ENCODE measurements around the gene MIGA1.
"Not testable (repeated sequence)": the region's sequence is repeated elsewhere in the genome, so short reads cannot be mapped to it uniquely, and the experiment has no call there.

Gene MIGA1

DNA sequence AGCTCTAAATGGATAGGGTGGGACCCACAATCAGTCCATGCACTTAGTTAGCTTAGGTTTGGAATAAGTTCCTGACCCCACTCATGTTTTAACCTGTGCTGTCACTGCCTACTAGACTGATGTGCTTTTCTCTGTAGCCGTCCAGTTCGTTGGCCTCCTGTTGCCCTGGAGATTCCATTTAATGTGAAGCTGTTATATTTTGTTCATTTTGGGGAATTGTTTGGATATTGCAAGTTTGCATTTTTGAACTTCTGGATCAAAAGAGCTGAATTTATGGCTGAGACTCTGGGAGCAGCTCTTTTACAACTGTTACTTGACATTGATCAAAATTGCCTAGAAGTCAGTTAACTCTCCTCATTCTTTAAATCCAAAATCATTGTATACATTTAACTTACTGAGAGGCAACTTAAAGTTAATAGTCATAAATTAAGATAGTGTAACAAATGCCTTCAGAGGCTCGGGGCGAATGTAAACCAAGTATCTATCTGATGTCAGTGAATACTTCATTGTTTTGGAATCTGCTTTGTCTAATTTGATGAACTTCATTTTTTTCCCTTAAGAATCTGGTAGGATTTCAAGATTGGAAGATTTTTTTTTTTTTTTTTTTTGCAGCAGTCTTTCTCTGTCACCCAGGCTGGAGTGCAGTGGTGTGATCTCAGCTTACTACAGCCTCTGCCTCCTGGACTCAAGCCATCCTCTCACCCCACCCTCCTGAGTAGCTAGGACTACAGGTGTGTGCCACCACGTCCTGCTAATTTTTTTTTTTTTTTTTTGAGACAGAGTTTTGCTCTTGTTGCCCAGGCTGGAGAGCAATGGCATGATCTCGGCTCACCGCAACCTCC is 38.1 kb downstream of the MIGA1 start:
- H3K36me3 Mint-ChIP-seq (ENCODE audit: insufficient read depth): peaks cover 60% of the 10 kb centered on the region
- H3K9me3 Mint-ChIP-seq: no peaks in the 10 kb centered on the region
- no peaks in the 10 kb centered on the region for H3K27me3 Mint-ChIP-seq
- H3K4me1 Mint-ChIP-seq: no peaks in the 10 kb centered on the region
- DNase-seq (ENCODE audit: low spot score in 2 of 2) (no peak), ATAC-seq (replicated peaks; ENCODE audit: extremely low read depth, poor library complexity, severe bottlenecking) (no peak)
- H3K27ac Mint-ChIP-seq (ENCODE audit: low read depth): no peak overlapping the region
- H3K4me3 Mint-ChIP-seq: no peak overlapping the region

GRCh38 chr1:77820121-77820520 is 40.7 kb downstream of the MIGA1 start:
- H3K4me1 Mint-ChIP-seq: no peaks in the 10 kb centered on the region
- no peak for ATAC-seq (replicated peaks; ENCODE audit: extremely low read depth, poor library complexity, severe bottlenecking)
- no peak overlapping the region for H3K27ac Mint-ChIP-seq (ENCODE audit: low read depth)
- H3K9me3 Mint-ChIP-seq: no peaks in the 10 kb centered on the region
- H3K27me3 Mint-ChIP-seq: no peaks in the 10 kb centered on the region
- H3K36me3 Mint-ChIP-seq (ENCODE audit: insufficient read depth): peaks cover 49% of the 10 kb centered on the region
- no peak for DNase-seq (ENCODE audit: low spot score in 2 of 2)
- no peak overlapping the region for H3K4me3 Mint-ChIP-seq

DNA sequence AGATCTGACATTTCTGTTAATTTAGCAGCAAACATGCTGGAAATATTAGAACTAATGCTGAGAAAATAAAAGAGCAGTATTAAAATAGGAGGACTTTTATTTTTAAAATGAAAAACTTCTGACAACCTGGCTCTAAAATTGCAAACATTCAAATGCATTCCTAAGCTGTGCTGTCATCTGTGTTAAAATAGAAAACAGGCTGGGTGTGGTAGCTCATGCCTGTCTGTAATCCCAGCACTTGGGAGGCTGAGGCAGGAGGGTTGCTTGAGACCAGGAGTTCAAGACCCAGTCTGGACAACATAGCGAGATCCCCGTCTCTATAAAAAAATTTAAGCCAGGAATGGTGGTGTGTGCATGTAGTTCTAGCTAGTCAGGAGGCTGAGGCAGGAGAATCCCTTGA is 44.6 kb downstream of the MIGA1 start:
- H3K9me3 Mint-ChIP-seq: no peaks in the 10 kb centered on the region
- H3K4me1 Mint-ChIP-seq: peaks cover 7% of the 10 kb centered on the region
- no peak overlapping the region for H3K4me3 Mint-ChIP-seq
- no peak for DNase-seq (ENCODE audit: low spot score in 2 of 2)
- no peak overlapping the region for H3K27ac Mint-ChIP-seq (ENCODE audit: low read depth)
- ATAC-seq (replicated peaks; ENCODE audit: extremely low read depth, poor library complexity, severe bottlenecking): no peak
- H3K27me3 Mint-ChIP-seq: no peaks in the 10 kb centered on the region
- H3K36me3 Mint-ChIP-seq (ENCODE audit: insufficient read depth): peaks cover 32% of the 10 kb centered on the region

- Mint-ChIP-seq H3K36me3 (ENCODE audit: insufficient read depth) (peaks cover 30% of the 10 kb centered on the region), H3K27ac (ENCODE audit: low read depth) (no peak overlapping the region), H3K9me3 (no peaks in the 10 kb centered on the region), H3K27me3 (no peaks in the 10 kb centered on the region), H3K4me1 (peaks cover 7% of the 10 kb centered on the region), H3K4me3 (no peak overlapping the region)
- DNase-seq (ENCODE audit: low spot score in 2 of 2) (no peak), ATAC-seq (replicated peaks; ENCODE audit: extremely low read depth, poor library complexity, severe bottlenecking) (no peak)
These were observed 45.2 kb downstream of the MIGA1 start for GRCh38 chr1:77824694-77825093.

DNA sequence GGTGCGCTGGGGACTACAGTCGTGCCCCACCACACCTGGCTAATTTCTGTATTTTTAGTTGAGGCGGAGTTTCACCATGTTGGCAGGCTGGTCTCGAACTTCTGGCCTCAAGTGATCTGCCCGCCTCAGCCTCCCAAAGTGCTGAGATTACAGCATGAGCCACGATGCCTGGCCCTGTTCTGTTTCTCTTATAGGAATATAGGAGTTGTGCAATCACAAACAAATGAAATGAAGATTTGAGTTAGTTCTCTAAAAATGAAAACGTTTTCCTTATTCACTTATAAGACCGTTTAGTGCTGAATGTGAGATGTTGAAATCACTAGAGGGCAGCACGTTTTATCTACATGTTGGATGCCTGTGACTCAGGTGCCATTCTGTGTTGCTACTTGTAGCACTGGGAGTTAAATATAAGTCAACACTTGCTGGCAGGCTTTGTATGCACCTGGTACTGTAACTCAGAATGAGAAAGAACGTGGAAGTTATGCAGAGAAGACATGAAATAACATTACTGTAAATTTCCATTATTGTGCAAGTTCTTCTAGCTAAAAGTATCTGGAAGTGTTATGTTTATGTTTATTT is 45.8 kb downstream of the MIGA1 start:
- ATAC-seq (replicated peaks; ENCODE audit: extremely low read depth, poor library complexity, severe bottlenecking): no peak

DNA sequence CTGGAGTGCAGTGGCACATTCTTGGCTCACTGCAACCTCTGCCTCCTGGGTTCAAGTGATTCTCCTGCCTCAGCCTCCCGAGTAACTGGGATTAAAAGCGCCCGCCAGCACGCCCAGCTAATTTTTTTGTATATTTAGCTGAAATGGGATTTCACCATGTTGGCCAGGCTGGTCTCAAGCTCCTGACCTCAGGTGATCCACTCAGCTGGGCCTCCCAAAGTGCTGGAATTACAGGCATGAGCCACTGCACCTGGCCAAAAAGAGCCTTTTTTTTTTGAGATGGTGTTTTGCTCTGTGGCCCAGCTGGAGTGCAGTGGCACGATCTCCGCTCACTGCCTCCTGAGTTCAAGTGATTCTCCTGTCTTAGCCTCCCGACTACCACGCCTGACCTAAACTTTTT is 47.4 kb downstream of the MIGA1 start:
- H3K27me3 Mint-ChIP-seq; H3K9me3 Mint-ChIP-seq; DNase-seq (ENCODE audit: low spot score in 2 of 2); H3K4me3 Mint-ChIP-seq; ATAC-seq (replicated peaks; ENCODE audit: extremely low read depth, poor library complexity, severe bottlenecking); H3K27ac Mint-ChIP-seq (ENCODE audit: low read depth); H3K4me1 Mint-ChIP-seq: not testable (repeated sequence)
- H3K36me3 Mint-ChIP-seq (ENCODE audit: insufficient read depth): peaks cover 21% of the 10 kb centered on the region

More for the DNA sequence above, 45.8 kb downstream of the MIGA1 start:
- DNase-seq (ENCODE audit: low spot score in 2 of 2): no peak
- Mint-ChIP-seq H3K4me1 (peaks cover 7% of the 10 kb centered on the region), H3K36me3 (ENCODE audit: insufficient read depth) (peaks cover 29% of the 10 kb centered on the region), H3K27me3 (no peaks in the 10 kb centered on the region), H3K9me3 (no peaks in the 10 kb centered on the region), H3K4me3 (no peak overlapping the region), H3K27ac (ENCODE audit: low read depth) (no peak overlapping the region)

GRCh38 chr1:77828098-77828497 is 48.6 kb downstream of the MIGA1 start:
- no peak overlapping the region for H3K27ac Mint-ChIP-seq (ENCODE audit: low read depth)
- no peaks in the 10 kb centered on the region for H3K27me3 Mint-ChIP-seq
- no peak for DNase-seq (ENCODE audit: low spot score in 2 of 2)
- ATAC-seq (replicated peaks; ENCODE audit: extremely low read depth, poor library complexity, severe bottlenecking): no peak
- H3K9me3 Mint-ChIP-seq: no peaks in the 10 kb centered on the region
- no peak overlapping the region for H3K4me3 Mint-ChIP-seq
- H3K4me1 Mint-ChIP-seq: peaks cover 12% of the 10 kb centered on the region
- H3K36me3 Mint-ChIP-seq (ENCODE audit: insufficient read depth): peaks cover 22% of the 10 kb centered on the region

DNA sequence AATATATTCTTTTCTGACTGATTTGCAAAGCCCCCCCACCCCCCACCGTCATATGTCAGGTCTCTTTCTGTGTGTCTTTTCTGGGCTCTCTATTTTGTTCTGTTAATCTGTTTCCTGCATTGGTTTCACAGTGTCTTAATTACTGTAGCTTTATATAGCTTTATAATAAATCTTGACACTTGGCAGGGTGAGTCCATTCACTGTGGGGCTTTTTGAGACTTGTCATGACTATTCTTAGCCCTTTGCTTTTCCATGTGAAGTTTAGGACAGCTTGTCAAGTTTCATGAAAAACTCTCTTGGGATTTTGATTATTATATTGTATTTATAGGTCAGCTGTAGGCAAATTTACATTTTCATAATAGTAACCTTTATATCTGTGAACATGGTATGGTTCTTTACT is 50.4 kb downstream of the MIGA1 start:
- no peak for ATAC-seq (replicated peaks; ENCODE audit: extremely low read depth, poor library complexity, severe bottlenecking)
- H3K4me3 Mint-ChIP-seq: no peak overlapping the region
- H3K27me3 Mint-ChIP-seq: no peaks in the 10 kb centered on the region
- no peak for DNase-seq (ENCODE audit: low spot score in 2 of 2)
- H3K9me3 Mint-ChIP-seq: no peaks in the 10 kb centered on the region
- H3K27ac Mint-ChIP-seq (ENCODE audit: low read depth): peak overlapping the region; percentile 65
- peaks cover 12% of the 10 kb centered on the region for H3K4me1 Mint-ChIP-seq
- peaks cover 22% of the 10 kb centered on the region for H3K36me3 Mint-ChIP-seq (ENCODE audit: insufficient read depth)

- H3K4me3 Mint-ChIP-seq: no peak overlapping the region
- H3K36me3 Mint-ChIP-seq (ENCODE audit: insufficient read depth): peaks cover 23% of the 10 kb centered on the region
- H3K4me1 Mint-ChIP-seq: peaks cover 12% of the 10 kb centered on the region
- H3K9me3 Mint-ChIP-seq: no peaks in the 10 kb centered on the region
- no peak for ATAC-seq (replicated peaks; ENCODE audit: extremely low read depth, poor library complexity, severe bottlenecking)
- no peak for DNase-seq (ENCODE audit: low spot score in 2 of 2)
- no peaks in the 10 kb centered on the region for H3K27me3 Mint-ChIP-seq
- no peak overlapping the region for H3K27ac Mint-ChIP-seq (ENCODE audit: low read depth)
These were observed 51.5 kb downstream of the MIGA1 start for GRCh38 chr1:77830946-77831345.

DNA sequence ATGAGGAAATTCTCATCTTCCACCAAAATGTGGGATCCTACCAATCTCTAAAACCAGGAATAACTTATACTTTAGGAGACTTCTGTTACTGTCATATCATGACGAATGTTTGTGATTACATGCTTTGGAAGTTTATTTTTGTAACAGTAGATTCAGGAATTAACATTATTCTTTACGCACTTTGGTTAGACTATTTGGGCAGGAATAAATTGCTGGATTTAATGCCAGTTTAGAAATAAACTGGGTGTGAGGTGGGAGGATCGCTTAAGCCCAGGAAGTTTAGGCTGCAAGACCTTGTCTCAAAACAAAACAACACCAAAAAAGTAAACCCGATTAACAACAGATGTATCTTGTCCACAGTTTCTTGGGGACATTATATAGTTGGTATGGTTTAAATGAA is 52.1 kb downstream of the MIGA1 start:
- no peak overlapping the region for H3K4me3 Mint-ChIP-seq
- no peak overlapping the region for H3K27ac Mint-ChIP-seq (ENCODE audit: low read depth)
- DNase-seq (ENCODE audit: low spot score in 2 of 2) (no peak), ATAC-seq (replicated peaks; ENCODE audit: extremely low read depth, poor library complexity, severe bottlenecking) (no peak)
- peaks cover 12% of the 10 kb centered on the region for H3K4me1 Mint-ChIP-seq
- H3K36me3 Mint-ChIP-seq (ENCODE audit: insufficient read depth): peaks cover 21% of the 10 kb centered on the region
- no peaks in the 10 kb centered on the region for H3K9me3 Mint-ChIP-seq
- no peaks in the 10 kb centered on the region for H3K27me3 Mint-ChIP-seq

DNA sequence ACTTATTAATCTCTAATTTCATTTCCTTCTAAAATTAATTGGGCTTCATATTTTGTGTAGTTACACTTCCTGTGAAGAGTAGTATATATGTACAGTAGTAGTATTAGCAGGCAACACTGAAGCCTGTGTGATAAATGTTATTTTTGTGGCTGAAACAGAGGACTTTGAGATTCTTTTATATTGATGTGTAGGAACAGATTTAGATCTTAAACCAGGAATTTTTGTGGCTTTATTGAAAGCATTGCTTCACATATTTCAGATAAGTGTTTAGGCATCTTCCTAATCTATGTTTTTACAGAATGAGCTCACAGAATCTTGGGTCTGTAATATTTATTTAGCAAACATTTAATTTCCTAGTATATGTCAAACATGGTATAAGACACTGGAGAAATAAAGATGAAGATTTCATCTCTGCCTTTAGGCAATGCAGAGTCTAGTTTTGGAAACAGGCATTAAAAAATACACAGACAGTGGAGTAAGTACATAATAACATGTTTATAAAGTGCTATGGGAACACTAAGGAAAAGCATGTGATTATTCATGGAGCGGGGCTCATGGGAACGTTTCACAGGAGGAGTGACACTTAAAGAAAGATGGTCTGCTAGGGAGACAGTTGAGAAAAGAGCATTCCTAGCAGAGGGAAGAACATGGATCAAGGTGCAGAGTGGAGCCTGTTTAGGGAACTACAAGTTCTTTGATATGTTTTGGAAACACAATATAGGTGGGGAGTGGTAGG is 52.7 kb downstream of the MIGA1 start:
- H3K27ac Mint-ChIP-seq (ENCODE audit: low read depth): no peak overlapping the region
- H3K27me3 Mint-ChIP-seq: no peaks in the 10 kb centered on the region
- no peak for ATAC-seq (replicated peaks; ENCODE audit: extremely low read depth, poor library complexity, severe bottlenecking)
- H3K9me3 Mint-ChIP-seq: no peaks in the 10 kb centered on the region
- no peak for DNase-seq (ENCODE audit: low spot score in 2 of 2)
- peaks cover 21% of the 10 kb centered on the region for H3K36me3 Mint-ChIP-seq (ENCODE audit: insufficient read depth)
- H3K4me1 Mint-ChIP-seq: peaks cover 12% of the 10 kb centered on the region
- no peak overlapping the region for H3K4me3 Mint-ChIP-seq

- peaks cover 18% of the 10 kb centered on the region for H3K36me3 Mint-ChIP-seq (ENCODE audit: insufficient read depth)
- DNase-seq (ENCODE audit: low spot score in 2 of 2): no peak
- H3K4me1 Mint-ChIP-seq: peaks cover 6% of the 10 kb centered on the region
- no peaks in the 10 kb centered on the region for H3K27me3 Mint-ChIP-seq
- H3K4me3 Mint-ChIP-seq: no peak overlapping the region
- no peak for ATAC-seq (replicated peaks; ENCODE audit: extremely low read depth, poor library complexity, severe bottlenecking)
- no peaks in the 10 kb centered on the region for H3K9me3 Mint-ChIP-seq
- no peak overlapping the region for H3K27ac Mint-ChIP-seq (ENCODE audit: low read depth)
These were observed 53.5 kb downstream of the MIGA1 start for GRCh38 chr1:77832901-77833300.
